ENCODE measurements around the gene BASP1. TPM values are rescaled to one million over a fixed set of nuclear protein-coding genes. Genes with fewer than 3 reads are reported as not detected.

Gene BASP1
- total and polyA plus RNA-seq, 10 of the 15 experiments (the other 5 are each of a cell fraction or from before 2014, with no cell fraction given), result 27.3 to 190 (median 102) TPM

DNA sequence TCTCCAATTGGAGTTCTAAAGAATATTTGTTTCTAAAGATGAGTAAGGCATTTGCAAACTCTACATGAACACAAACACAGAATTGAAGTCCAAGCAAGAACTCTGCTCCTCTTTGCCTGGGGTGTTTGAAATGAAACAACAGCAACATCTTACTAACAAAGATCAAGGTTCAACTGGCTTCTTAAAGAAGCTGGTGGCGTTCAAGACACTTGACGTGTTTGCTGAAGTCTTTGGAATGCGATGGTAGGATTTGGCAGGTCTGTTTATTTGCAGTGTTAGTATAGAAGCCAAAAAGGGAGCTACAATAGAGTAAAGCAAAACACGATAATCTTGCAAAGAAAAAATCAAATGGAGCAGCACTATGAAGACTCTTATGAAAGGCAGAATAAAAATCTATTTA lies 94.9 kb downstream of the BASP1 start:
- SMC1A ChIA-PET (ENCODE audit: uncharacterized antibody, unreplicated experiment), result no interaction called here
- 64% methylated on average over 4 of the region's 4 CpGs for WGBS (ENCODE audit: insufficient coverage, insufficient replicate concordance, low lambda C conversion rate, missing lambda C conversion rate)
- RAD21 ChIA-PET (ENCODE audit: unreplicated experiment), result no interaction called here
- BruUV-seq (replicated peaks), result no TSS peak
- POLR2A ChIA-PET, result no interaction called here
- Histone ChIP-seq H3K4me2 (ENCODE audit: control insufficient read depth, insufficient read depth) (no peak overlapping the region), H3K36me3 (ENCODE audit: control insufficient read depth in 2 of 2, insufficient read depth in 2 of 2, low read length in 1 of 2) (no peaks in the 10 kb centered on the region), H4K20me1 (ENCODE audit: control insufficient read depth, insufficient read depth) (no peaks in the 10 kb centered on the region), H3K79me2 (ENCODE audit: control insufficient read depth, insufficient read depth, low read length) (no peaks in the 10 kb centered on the region), H3K9ac (ENCODE audit: control insufficient read depth, insufficient read depth, low read length) (no peak overlapping the region), H3K4me3 (no peak overlapping the region), H3K4me1 (ENCODE audit: control insufficient read depth, insufficient read depth, low read length) (peaks cover 24% of the 10 kb centered on the region), H3K27ac (ENCODE audit: control insufficient read depth, insufficient read depth) (no peak overlapping the region), H2AFZ (ENCODE audit: control insufficient read depth, low read depth, low read length) (no peak overlapping the region), H3K9me3 (replicated peaks; ENCODE audit: control insufficient read depth, insufficient read depth, low read length) (no peaks in the 10 kb centered on the region; the same call in 2 of the 3 replicates), H3K27me3 (replicated peaks in 1 of 2; ENCODE audit: control insufficient read depth in 2 of 2, insufficient read depth in 2 of 2, low read length in 1 of 2) (no peaks in the 10 kb centered on the region)
- intact Hi-C loops (cut with micrococcal nuclease; ENCODE audit: unreplicated experiment) (no loop called here), in situ Hi-C loops (cut with MboI) (no loop called here)
- no peak for ATAC-seq
- no peak for TF ChIP-seq MEF2B (IDR thresholded peaks at IDR 0.05; ENCODE audit: partially characterized antibody, poor library complexity, severe bottlenecking)
- no peak for TF ChIP-seq BACH1 (IDR thresholded peaks at IDR 0.05; ENCODE audit: borderline replicate concordance)
- CTCF ChIA-PET, result no interaction called here
- FAIRE-seq, result no peak
- DNase-seq (ENCODE audit: low read depth, low spot score), result no peak

DNA sequence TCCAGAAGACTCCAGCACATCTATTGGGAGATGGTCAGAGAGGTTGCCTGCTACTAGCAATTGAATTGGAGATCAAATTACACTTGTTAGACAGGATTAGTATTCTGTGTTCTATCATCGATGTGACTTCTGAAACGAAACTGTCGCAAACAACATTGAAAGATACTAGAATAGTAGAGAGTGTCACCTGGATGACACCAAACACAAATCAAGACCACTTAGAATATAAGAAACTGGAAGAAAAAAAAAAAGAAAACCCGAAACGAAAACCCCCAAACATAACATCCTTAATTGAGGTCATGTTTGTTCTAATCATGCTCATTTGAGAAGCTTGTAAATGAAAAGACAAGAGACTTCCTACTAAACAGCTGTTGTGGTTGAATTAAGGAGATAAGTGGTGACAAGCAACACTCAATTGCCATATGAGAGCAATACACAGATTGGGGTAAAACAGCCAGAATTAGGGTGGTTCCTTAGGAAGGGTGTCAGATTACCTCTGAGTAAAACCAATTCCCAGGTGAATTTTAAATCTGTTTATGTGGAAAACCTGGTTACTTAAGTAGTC lies 97.6 kb downstream of the BASP1 start:
- DNase-seq (ENCODE audit: low read depth, low spot score), result peak; percentile 28
- Histone ChIP-seq H3K79me2 (ENCODE audit: control insufficient read depth, insufficient read depth, low read length) (no peaks in the 10 kb centered on the region), H2AFZ (ENCODE audit: control insufficient read depth, low read depth, low read length) (no peak overlapping the region), H3K9ac (ENCODE audit: control insufficient read depth, insufficient read depth, low read length) (no peak overlapping the region), H3K36me3 (ENCODE audit: control insufficient read depth in 2 of 2, insufficient read depth in 2 of 2, low read length in 1 of 2) (no peaks in the 10 kb centered on the region), H3K4me3 (no peak overlapping the region), H3K4me2 (ENCODE audit: control insufficient read depth, insufficient read depth) (peak overlapping the region; percentile 27; the same call in 1 of the 2 replicates), H3K27ac (ENCODE audit: control insufficient read depth, insufficient read depth) (no peak overlapping the region), H3K27me3 (replicated peaks in 1 of 2; ENCODE audit: control insufficient read depth in 2 of 2, insufficient read depth in 2 of 2, low read length in 1 of 2) (no peaks in the 10 kb centered on the region), H4K20me1 (ENCODE audit: control insufficient read depth, insufficient read depth) (no peaks in the 10 kb centered on the region), H3K9me3 (replicated peaks; ENCODE audit: control insufficient read depth, insufficient read depth, low read length) (no peaks in the 10 kb centered on the region; the same call in 2 of the 3 replicates), H3K4me1 (ENCODE audit: control insufficient read depth, insufficient read depth, low read length) (peaks cover 43% of the 10 kb centered on the region)
- 28% methylated on average over 3 of the region's 5 CpGs for WGBS (ENCODE audit: insufficient coverage, insufficient replicate concordance, low lambda C conversion rate, missing lambda C conversion rate)
- POLR2A ChIA-PET, result interaction anchor here (0.7 to 2.1 kb wide), 6 partner anchors 32 to 600 kb away, joined by 3 to 12 read pairs (median 4); no protein-coding TSS in a partner anchor
- FAIRE-seq, result peak; percentile 52
- CTCF ChIA-PET, result interaction anchor here (0.6 to 2.4 kb wide), 7 partner anchors 14 to 899 kb away, joined by 3 to 16 read pairs (median 4); no protein-coding TSS in a partner anchor
- BruUV-seq (replicated peaks), result no TSS peak
- ATAC-seq, result peak; percentile 20
- RAD21 ChIA-PET (ENCODE audit: unreplicated experiment), result interaction anchor here (0.6 to 3.1 kb wide), 13 partner anchors 24 to 310 kb away, joined by 3 to 29 read pairs (median 4); partner anchors contain the start of gene BASP1
- intact Hi-C loops (cut with micrococcal nuclease; ENCODE audit: unreplicated experiment) (loop anchor here (5.0 kb wide), 1 partner anchor 1427 kb away; no protein-coding TSS in a partner anchor), in situ Hi-C loops (cut with MboI) (loop anchor here (5.0 kb wide), 2 partner anchors 33 to 88 kb away; no protein-coding TSS in a partner anchor)
- SMC1A ChIA-PET (ENCODE audit: uncharacterized antibody, unreplicated experiment), result interaction anchor here (0.6 to 3.4 kb wide), 11 partner anchors 9 to 1201 kb away, joined by 3 to 36 read pairs (median 8); partner anchors contain the start of gene BASP1
- TF ChIP-seq SMARCA5 (IDR thresholded peaks at IDR 0.05) (no peak), TCF3 (IDR thresholded peaks at IDR 0.05; ENCODE audit: borderline replicate concordance, insufficient read depth, low read depth, low read length) (0 out of 2 replicates have a peak, but pooled peaks have one; percentile 9), SUPT20H (IDR thresholded peaks at IDR 0.05; ENCODE audit: borderline replicate concordance, control insufficient read depth, low read depth, low read length) (no peak), EZH2 (IDR thresholded peaks at IDR 0.05; ENCODE audit: borderline replicate concordance, control insufficient read depth, low read depth, low read length) (no peak), ZSCAN29 (IDR thresholded peaks at IDR 0.05) (no peak), SP1 (IDR thresholded peaks at IDR 0.05; ENCODE audit: low read depth, low read length) (no peak), BMI1 (IDR thresholded peaks at IDR 0.05; ENCODE audit: borderline replicate concordance) (no peak), ZNF274 (IDR thresholded peaks at IDR 0.05; ENCODE audit: insufficient read depth, insufficient read length) (no peak)
- TF ChIP-seq, protein P1, sequence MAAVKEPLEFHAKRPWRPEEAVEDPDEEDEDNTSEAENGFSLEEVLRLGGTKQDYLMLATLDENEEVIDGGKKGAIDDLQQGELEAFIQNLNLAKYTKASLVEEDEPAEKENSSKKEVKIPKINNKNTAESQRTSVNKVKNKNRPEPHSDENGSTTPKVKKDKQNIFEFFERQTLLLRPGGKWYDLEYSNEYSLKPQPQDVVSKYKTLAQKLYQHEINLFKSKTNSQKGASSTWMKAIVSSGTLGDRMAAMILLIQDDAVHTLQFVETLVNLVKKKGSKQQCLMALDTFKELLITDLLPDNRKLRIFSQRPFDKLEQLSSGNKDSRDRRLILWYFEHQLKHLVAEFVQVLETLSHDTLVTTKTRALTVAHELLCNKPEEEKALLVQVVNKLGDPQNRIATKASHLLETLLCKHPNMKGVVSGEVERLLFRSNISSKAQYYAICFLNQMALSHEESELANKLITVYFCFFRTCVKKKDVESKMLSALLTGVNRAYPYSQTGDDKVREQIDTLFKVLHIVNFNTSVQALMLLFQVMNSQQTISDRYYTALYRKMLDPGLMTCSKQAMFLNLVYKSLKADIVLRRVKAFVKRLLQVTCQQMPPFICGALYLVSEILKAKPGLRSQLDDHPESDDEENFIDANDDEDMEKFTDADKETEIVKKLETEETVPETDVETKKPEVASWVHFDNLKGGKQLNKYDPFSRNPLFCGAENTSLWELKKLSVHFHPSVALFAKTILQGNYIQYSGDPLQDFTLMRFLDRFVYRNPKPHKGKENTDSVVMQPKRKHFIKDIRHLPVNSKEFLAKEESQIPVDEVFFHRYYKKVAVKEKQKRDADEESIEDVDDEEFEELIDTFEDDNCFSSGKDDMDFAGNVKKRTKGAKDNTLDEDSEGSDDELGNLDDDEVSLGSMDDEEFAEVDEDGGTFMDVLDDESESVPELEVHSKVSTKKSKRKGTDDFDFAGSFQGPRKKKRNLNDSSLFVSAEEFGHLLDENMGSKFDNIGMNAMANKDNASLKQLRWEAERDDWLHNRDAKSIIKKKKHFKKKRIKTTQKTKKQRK (IDR thresholded peaks at IDR 0.05; ENCODE audit: low read depth, low read length), result no peak
